DND-41 (cell line): Measurements from ENCODE around the gene TRAPPC2.
"Not testable (repeated sequence)": the region's sequence is repeated elsewhere in the genome, so short reads cannot be mapped to it uniquely, and the experiment has no call there.

Source experiments
- ATAC-seq: fragments of 200-7000 bp; cut with Tn5 transposase; 3 replicates; pipeline ENCODE4 v1.9.1; 2021; ENCODE audit warnings: low read depth; ENCODE audit not compliant: insufficient read depth
- DNase-seq: peaks from one replicate; pipeline ENCODE4 v3.0.0-alpha.2; 2020
- H2AFZ ChIP-seq: 2 replicates; pipeline ENCODE4 v1.6.0; 2012; ENCODE audit warnings: low read depth, low read length
- H3K27ac ChIP-seq: 2 replicates; pipeline ENCODE4 v1.5.1; 2012; ENCODE audit warnings: low read length, inconsistent platforms
- H3K27me3 ChIP-seq: fragments of 200-600 bp; sonication (generic); 2 replicates; pipeline ENCODE4 v1.6.0; 2012; ENCODE audit warnings: low read length, mild to moderate bottlenecking, inconsistent platforms; ENCODE audit not compliant: insufficient read depth, poor library complexity
- H3K36me3 ChIP-seq: 2 replicates; pipeline ENCODE4 v1.5.1; 2012; ENCODE audit warnings: low read length, inconsistent platforms; ENCODE audit not compliant: insufficient read depth
- H3K4me1 ChIP-seq: 2 replicates; pipeline ENCODE4 v1.5.1; 2012; ENCODE audit warnings: mild to moderate bottlenecking, low read length; ENCODE audit not compliant: insufficient read depth
- H3K4me2 ChIP-seq: 2 replicates; pipeline ENCODE4 v1.6.0; 2012; ENCODE audit warnings: mild to moderate bottlenecking, moderate library complexity, low read length, inconsistent platforms; ENCODE audit not compliant: insufficient read depth
- H3K4me3 ChIP-seq, 2 experiments: fragments of 200-600 bp in 1 of 2; shearing (Covaris generic) in 1 of 2; 2 replicates each; pipeline ENCODE4 v1.5.1; 2012 to 2016; ENCODE audit warnings: inconsistent platforms in 2 of 2, low read length in 2 of 2, mild to moderate bottlenecking in 2 of 2, low read depth in 1 of 2, moderate library complexity in 1 of 2
- H3K79me2 ChIP-seq: 2 replicates; pipeline ENCODE4 v1.6.0; 2012; ENCODE audit warnings: low read length, inconsistent platforms; ENCODE audit not compliant: insufficient read depth
- H3K9ac ChIP-seq: 2 replicates; pipeline ENCODE4 v1.6.0; 2012; ENCODE audit warnings: low read depth, mild to moderate bottlenecking, inconsistent platforms, low read length, moderate library complexity
- H3K9me3 ChIP-seq: 2 replicates; pipeline ENCODE4 v1.5.1; 2012; ENCODE audit warnings: low read length, moderate library complexity, mild to moderate bottlenecking, inconsistent platforms; ENCODE audit not compliant: insufficient read depth, severe bottlenecking
- H4K20me1 ChIP-seq: 2 replicates; pipeline ENCODE4 v1.6.0; 2012; ENCODE audit warnings: low read length; ENCODE audit not compliant: insufficient read depth
- EZH2 ChIP-seq: IDR thresholded peaks from 3 replicates; pipeline ENCODE4 v1.6.1; 2012; ENCODE audit warnings: borderline replicate concordance, low read depth, mild to moderate bottlenecking, moderate library complexity, low read length, inconsistent platforms; ENCODE audit not compliant: severe bottlenecking
- TF ChIP-seq, protein P1 (sequence below): IDR thresholded peaks from 2 replicates; pipeline ENCODE4 v1.5.1; 2012; ENCODE audit warnings: borderline replicate concordance, low read length, moderate library complexity, mild to moderate bottlenecking; ENCODE audit not compliant: poor library complexity, severe bottlenecking; ENCODE audit errors: extremely low read depth

The TRAPPC2 gene

DNA sequence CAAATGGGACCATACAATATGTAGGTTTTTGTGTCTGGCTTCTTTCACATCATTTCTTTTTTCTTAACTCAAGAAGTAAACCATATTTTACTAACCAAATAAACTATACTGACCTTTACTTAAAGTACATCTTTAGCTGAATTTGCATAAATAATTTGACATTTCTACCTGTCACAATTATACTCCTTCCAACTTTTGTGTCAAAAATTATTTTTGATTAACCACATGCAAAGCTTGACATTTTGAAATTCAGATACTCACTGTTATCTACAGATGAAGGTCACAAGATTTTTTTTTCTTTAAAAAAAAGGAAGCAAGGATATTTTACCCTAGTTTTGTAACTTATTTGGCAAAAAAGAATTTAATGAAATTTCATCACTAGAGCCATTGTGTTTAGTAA lies 57.5 kb downstream of the TRAPPC2 start:
- H3K27me3 ChIP-seq = no peaks in the 10 kb centered on the region
- H3K4me3 ChIP-seq = no peak overlapping the region
- ATAC-seq = no peak
- H3K79me2 ChIP-seq = no peaks in the 10 kb centered on the region
- no peaks in the 10 kb centered on the region for H3K4me1 ChIP-seq
- H3K9ac ChIP-seq = no peak overlapping the region
- H3K36me3 ChIP-seq = no peaks in the 10 kb centered on the region
- no peak overlapping the region for H2AFZ ChIP-seq
- no peaks in the 10 kb centered on the region for H3K9me3 ChIP-seq
- H4K20me1 ChIP-seq = no peaks in the 10 kb centered on the region
- no peak overlapping the region for H3K27ac ChIP-seq
- no peak for DNase-seq
- H3K4me2 ChIP-seq = no peak overlapping the region
- TF ChIP-seq, protein P1, sequence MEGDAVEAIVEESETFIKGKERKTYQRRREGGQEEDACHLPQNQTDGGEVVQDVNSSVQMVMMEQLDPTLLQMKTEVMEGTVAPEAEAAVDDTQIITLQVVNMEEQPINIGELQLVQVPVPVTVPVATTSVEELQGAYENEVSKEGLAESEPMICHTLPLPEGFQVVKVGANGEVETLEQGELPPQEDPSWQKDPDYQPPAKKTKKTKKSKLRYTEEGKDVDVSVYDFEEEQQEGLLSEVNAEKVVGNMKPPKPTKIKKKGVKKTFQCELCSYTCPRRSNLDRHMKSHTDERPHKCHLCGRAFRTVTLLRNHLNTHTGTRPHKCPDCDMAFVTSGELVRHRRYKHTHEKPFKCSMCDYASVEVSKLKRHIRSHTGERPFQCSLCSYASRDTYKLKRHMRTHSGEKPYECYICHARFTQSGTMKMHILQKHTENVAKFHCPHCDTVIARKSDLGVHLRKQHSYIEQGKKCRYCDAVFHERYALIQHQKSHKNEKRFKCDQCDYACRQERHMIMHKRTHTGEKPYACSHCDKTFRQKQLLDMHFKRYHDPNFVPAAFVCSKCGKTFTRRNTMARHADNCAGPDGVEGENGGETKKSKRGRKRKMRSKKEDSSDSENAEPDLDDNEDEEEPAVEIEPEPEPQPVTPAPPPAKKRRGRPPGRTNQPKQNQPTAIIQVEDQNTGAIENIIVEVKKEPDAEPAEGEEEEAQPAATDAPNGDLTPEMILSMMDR = no peak
- TF ChIP-seq EZH2 = no peak

DNA sequence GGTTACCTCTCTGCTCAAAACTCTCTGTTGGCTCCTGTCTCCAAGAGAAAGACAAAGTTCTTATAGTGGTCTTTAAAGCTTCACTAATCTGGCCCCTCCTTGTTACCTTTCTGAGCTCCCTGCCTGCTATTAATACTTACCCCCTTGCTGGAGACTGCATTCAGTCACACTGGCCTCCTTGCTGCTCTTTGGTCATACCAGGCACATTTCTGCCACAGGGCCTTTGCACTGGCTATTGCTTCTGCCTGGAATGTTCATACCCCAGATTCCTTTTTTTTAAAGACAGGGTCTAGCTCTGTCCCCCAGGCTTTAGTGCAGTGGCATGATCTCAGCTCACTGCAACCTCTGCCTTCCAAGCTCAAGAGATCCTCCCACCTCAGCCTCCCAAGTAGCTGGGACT lies 61.4 kb downstream of the TRAPPC2 start:
- ATAC-seq (no peak), DNase-seq (no peak)
- Histone ChIP-seq H3K9me3 (no peaks in the 10 kb centered on the region), H4K20me1 (no peaks in the 10 kb centered on the region), H3K9ac (no peak overlapping the region), H3K4me3 (no peak overlapping the region), H3K79me2 (no peaks in the 10 kb centered on the region), H3K4me1 (peaks cover 3% of the 10 kb centered on the region; the same call in 1 of the 2 replicates), H3K36me3 (no peaks in the 10 kb centered on the region), H3K27me3 (no peaks in the 10 kb centered on the region), H3K4me2 (no peak overlapping the region), H2AFZ (no peak overlapping the region), H3K27ac (no peak overlapping the region)
- TF ChIP-seq, protein P1 = no peak
- no peak for TF ChIP-seq EZH2

DNA sequence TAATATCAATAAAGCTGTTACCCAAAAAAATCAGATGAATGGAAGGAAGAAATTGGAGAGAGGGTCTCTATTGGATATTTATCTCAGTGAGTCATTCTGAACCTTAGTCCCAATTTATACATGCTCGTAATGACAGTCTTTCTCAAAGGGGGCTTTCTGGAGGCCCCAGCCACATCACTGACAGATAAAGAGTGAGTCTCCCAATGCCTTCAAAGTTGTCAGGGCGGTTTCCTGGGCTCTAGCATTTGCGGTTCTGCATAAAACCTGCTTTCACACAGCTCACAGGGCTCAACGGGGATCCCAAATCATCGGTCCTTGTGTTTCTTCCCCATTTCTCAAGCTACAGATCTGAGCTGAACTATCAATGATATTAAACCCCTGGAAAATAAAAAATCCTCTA lies 64.2 kb downstream of the TRAPPC2 start:
- no peaks in the 10 kb centered on the region for H3K36me3 ChIP-seq
- H3K27ac ChIP-seq = no peak overlapping the region
- H3K27me3 ChIP-seq = no peaks in the 10 kb centered on the region
- H3K79me2 ChIP-seq = no peaks in the 10 kb centered on the region
- no peaks in the 10 kb centered on the region for H4K20me1 ChIP-seq
- ATAC-seq (no peak), DNase-seq (no peak)
- H3K4me2 ChIP-seq = no peak overlapping the region
- no peak for TF ChIP-seq EZH2
- TF ChIP-seq, protein P1 = no peak
- no peak overlapping the region for H3K9ac ChIP-seq
- H3K9me3 ChIP-seq = no peaks in the 10 kb centered on the region
- no peak overlapping the region for H3K4me3 ChIP-seq
- H2AFZ ChIP-seq = no peak overlapping the region
- peaks cover 3% of the 10 kb centered on the region; the same call in 1 of the 2 replicates for H3K4me1 ChIP-seq

DNA sequence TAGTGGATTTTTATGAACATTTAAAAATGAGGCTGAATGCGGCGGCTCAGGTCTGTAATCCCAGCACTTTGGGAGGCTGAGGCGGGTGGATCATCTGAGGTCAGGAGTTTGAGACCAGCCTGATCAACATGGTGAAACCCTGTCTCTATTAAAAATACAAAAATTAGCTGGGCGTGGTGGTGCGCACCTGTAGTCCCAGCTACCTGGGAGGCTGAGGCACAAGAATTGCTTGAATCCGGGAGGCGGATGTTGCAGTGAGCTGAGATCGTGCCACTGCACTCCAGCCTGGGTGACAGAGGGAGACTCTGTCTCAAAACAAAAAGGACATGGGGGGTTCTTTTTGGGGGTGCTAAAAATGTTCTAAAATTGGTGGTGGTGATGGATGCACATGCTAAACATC lies 64.7 kb downstream of the TRAPPC2 start:
- not testable (repeated sequence) for H3K27ac ChIP-seq, H3K9me3 ChIP-seq, DNase-seq, ATAC-seq, H3K4me2 ChIP-seq, H3K4me3 ChIP-seq, H4K20me1 ChIP-seq, H3K4me1 ChIP-seq, H3K79me2 ChIP-seq, H2AFZ ChIP-seq, H3K36me3 ChIP-seq, H3K27me3 ChIP-seq, H3K9ac ChIP-seq
